Endothelial cell of hepatic sinusoid (primary cell): Measurements from ENCODE around the gene TRPC1.
"Not testable (repeated sequence)": the region's sequence is repeated elsewhere in the genome, so short reads cannot be mapped to it uniquely, and the experiment has no call there.

Source experiments
- in situ Hi-C: cut with HindIII; loops from 2 replicates; pipeline ENCODE4 v1.10.0; 2017; ENCODE audit warnings: low sequenced_read_pairs

The TRPC1 gene

DNA sequence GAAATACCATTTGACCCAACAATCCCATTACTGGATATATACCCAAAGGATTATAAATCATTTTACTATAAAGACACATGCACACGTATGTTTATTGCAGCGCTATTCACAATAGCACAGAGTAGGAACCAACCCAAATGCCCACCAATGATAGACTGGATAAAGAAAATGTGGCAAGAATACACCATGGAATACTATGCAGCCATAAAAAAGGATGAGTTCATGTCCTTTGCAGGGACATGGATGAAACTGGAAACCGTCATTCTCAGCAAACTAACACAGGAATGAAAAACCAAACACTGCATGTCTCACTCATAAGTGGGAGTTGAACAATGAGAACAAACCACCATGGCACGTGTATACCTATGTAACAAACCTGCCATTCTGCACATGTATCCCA, 26.7 kb downstream of the TRPC1 start:
- in situ Hi-C loops, result not testable (repeated sequence)

DNA sequence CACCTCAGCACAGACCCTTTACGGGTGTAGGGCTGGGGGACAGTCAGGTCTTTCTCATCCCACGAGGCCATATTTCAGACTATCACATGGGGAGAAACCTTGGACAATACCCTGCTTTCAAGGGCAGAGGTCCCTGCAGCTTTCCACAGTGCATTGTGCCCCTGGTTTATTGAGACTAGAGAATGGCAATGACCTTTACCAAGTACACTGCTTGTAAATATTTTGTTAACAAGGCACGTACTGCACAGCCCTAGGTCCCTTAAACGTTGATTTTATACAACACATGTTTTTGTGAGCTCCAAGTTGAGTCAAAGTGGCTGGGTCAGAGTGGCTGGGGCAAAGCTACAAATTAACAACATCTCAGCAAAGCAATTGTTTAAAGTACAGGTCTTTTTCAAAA, 28.8 kb downstream of the TRPC1 start:
- in situ Hi-C loops, result not testable (repeated sequence)

DNA sequence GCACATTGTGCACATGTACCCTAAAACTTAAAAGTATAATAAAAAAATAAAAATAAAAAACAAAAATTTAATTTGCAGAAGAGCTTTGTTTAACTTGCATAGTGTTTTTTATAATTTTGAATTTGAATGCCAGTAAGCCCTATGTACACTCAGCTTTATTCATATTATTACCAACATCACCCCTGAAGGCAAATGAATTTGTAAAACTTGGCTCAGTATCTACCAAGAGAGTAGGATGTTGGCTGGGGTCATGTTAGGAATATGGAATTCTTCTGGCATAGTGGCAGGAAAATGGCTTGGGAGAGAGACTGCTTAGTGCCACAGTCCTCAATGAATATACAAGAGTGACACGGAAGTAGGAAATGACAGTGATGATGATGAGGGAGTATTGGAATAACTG, 30.7 kb downstream of the TRPC1 start:
- in situ Hi-C loops, result no loop called here

DNA sequence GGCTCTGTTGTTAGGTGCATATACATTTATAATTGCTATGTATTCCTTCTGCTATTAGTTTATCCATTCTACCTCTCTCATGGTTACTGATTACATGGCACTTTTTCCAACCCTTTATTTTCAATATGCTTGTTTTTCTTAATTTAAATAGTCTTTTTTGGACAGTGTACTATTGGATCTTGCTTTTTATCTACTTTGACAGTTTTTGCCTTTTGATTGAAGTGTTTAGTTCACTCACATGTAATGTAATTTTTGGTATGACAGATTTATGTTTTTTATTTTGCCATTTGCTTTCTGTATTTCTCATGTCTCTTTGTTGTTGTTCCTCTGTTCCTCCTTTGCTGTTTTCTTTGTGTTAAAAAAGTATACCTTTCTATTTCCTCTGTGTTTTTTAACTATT, 44.5 kb downstream of the TRPC1 start:
- in situ Hi-C loops, result no loop called here

DNA sequence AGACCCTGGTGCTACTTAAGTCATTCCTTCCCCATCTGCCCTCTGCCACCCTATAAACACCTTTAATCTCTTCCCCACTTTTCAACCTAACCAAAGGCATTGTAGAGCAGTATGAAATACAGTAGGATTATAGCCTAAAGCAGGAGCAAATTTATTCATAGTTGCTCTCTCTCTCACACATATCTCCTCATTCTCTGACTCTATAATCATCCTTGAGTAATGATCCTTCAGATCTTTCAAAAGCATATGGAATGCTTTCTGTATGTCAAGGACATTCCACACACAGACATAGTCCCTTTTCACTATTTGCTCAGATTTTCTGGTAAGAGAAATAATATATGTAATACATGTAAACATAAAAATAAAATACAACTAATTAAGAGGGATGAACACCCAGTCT, 54.1 kb downstream of the TRPC1 start:
- in situ Hi-C loops, result no loop called here

GRCh38 chr3:142778541-142778940, 54.7 kb downstream of the TRPC1 start:
- in situ Hi-C loops, result no loop called here

GRCh38 chr3:142779591-142779990, 55.8 kb downstream of the TRPC1 start:
- in situ Hi-C loops, result no loop called here

DNA sequence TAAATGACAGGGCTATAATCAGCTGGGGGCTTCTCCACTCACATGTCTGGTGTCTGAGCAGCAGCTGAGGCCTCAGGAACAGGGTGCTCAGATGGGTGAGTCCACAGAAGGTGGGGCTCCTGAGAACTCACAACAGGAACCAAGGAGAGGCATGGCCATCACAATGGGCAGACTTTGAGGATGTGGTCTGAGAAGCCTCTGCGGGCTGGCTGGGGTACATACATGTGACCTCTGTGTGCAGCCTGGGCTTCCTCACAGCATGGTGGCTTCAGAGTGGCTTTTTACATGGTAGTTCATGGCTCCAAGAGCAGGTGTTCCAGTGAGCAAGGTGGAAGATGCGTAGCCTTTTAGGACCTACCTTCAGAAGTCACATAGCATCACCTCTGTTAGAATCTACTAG, 58.8 kb downstream of the TRPC1 start:
- in situ Hi-C loops, result no loop called here

DNA sequence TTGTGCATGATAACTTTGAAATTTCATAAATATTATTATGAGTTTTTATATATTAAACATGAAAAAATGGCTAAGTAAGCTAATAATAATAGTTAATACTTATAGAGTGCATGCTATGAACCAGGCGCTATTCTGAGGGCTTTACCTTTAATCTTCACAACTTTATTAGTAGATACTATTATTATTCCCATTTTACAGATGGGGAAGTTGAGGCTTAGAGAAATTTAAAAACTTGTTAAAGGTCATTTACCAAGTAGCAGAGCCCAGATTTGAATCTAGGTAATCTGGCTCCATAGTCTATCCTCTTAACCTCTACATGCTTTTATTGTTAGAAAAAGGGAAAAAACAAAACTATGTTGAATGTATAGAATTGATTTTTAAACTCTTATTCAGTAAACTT, 60.4 kb downstream of the TRPC1 start:
- in situ Hi-C loops, result no loop called here

DNA sequence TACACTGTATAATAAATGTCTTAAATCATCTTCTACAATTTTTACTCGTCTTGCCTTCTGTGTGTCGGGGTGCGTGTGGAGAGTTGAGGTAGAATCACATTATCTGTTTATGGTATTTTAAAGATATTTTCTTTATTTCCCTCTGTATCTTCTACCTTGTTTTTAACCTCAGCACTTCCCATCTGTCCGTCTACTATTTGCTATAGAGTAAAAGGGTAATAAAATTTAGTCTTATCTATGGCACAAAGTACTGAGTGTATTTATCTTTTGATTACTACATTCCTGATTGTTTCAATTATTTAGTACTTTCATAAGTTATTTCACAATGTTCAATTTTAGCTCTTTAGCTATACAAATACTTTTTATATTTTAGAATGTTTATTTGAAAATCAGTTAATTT, 62.2 kb downstream of the TRPC1 start:
- in situ Hi-C loops, result no loop called here

DNA sequence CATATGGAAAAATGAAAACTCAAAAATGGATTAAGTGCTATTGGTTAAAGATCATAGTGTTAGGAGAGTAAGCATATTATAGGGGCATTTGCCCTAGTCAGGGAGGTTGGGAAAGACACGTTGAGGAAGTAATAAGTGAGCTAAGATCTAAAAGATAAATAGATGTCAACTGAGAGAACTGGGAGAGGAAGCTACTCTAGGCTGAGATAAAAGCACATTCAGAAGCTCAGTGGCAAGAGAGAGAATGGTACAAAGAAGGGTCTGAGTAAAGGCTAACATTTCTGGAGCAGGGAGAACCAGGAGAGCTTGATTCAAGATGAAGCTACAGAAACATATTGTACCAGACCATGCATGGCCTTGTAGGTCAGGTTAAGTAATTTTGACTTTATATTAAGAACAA, 63.9 kb downstream of the TRPC1 start:
- in situ Hi-C loops, result no loop called here

GRCh38 chr3:142794508-142794907, 70.7 kb downstream of the TRPC1 start:
- in situ Hi-C loops, result no loop called here

- in situ Hi-C loops, result no loop called here
Observed at GRCh38 chr3:142795332-142795731, 71.5 kb downstream of the TRPC1 start.

DNA sequence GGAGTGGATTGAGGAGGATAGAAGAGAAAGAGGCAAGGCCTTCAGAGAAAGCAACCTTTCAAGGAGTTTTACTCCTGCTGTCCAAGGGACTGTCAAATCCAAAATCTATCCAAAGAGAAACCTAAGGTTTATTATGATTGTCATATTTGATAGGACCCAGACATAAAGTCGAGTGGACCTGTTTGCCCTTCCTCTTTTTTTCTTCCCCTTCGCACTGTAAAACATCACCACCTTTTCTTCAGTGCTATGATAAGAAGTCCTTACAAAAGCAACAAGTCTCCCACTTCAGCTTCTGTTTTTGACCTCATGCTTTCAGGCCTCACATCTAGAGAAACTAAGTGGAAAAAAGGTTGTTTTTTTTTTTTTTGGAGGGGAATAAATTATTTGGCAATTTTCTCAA, 73.0 kb downstream of the TRPC1 start:
- in situ Hi-C loops, result no loop called here

GRCh38 chr3:142801746-142802145, 77.9 kb downstream of the TRPC1 start:
- in situ Hi-C loops, result loop anchor here (5.0 kb wide), 1 partner anchor 69 kb away; no protein-coding TSS in a partner anchor

- in situ Hi-C loops, result loop anchor here (5.0 kb wide), 1 partner anchor 71 kb away; no protein-coding TSS in a partner anchor
Observed at GRCh38 chr3:142802891-142803290, 79.1 kb downstream of the TRPC1 start.

GRCh38 chr3:142808103-142808917, 84.5 kb downstream of the TRPC1 start:
- in situ Hi-C loops, result no loop called here

- in situ Hi-C loops, result no loop called here
Observed at GRCh38 chr3:142809259-142809658, 85.4 kb downstream of the TRPC1 start.

- in situ Hi-C loops, result no loop called here
Observed at GRCh38 chr3:142815803-142816202, 92.0 kb downstream of the TRPC1 start.

- in situ Hi-C loops, result no loop called here
Observed at GRCh38 chr3:142817356-142817755, 93.5 kb downstream of the TRPC1 start.

DNA sequence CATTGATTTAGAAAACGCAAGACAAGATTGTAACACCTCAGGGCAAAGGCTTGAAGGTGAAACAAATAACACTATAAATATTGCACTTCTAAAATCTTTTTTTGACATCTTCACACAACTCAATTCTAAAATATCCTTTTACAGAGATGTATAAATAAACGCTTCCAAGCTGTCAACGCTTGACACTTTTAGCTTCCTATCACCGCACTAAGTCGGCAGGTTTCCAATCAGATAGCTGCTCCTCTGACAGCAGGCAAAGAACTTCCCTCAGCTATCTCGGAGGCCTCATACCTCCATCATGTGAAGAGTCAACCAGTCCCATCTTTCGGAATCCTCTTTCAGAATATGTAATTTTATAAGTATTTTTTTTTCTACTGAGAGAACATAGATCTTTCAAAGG, 94.1 kb downstream of the TRPC1 start:
- in situ Hi-C loops, result no loop called here

GRCh38 chr3:142818651-142819050, 94.8 kb downstream of the TRPC1 start:
- in situ Hi-C loops, result no loop called here

- in situ Hi-C loops, result no loop called here
Observed at GRCh38 chr3:142819179-142819578, 95.3 kb downstream of the TRPC1 start.
